ENCODE data around the gene WDR54. TPM values are rescaled to one million over a fixed set of nuclear protein-coding genes. Genes with fewer than 3 reads are reported as not detected.
A peak's percentile ranks its signal among the peaks of the same experiment; 100 is the strongest.

The WDR54 gene
- total and polyA plus RNA-seq, 2 donors (not counting 3 experiments of a cell fraction or from before 2014, with no cell fraction given), result 21.7 to 46.3 TPM

- Histone ChIP-seq H3K27ac (ENCODE audit: insufficient read depth, low read depth, low read length) (no peak overlapping the region), H3K4me1 (ENCODE audit: control insufficient read depth, extremely low read depth, insufficient read depth, low read length) (peaks cover 6% of the 10 kb centered on the region), H3K36me3 (ENCODE audit: control insufficient read depth in 2 of 2, extremely low read depth in 1 of 2, insufficient read depth in 2 of 2, low read length in 2 of 2) (no peaks in the 10 kb centered on the region), H2AFZ (ENCODE audit: low read depth, low read length) (peak overlapping the region; percentile 83), H3K79me2 (ENCODE audit: control insufficient read depth, insufficient read depth, low read length) (no peaks in the 10 kb centered on the region), H4K20me1 (replicated peaks; ENCODE audit: control insufficient read depth, extremely low read depth, insufficient read depth, low read length) (no peaks in the 10 kb centered on the region), H3K27me3 (ENCODE audit: control insufficient read depth in 2 of 2, insufficient read depth in 2 of 2, low read length in 2 of 2) (peaks cover 29 to 35% of the 10 kb centered on the region in 2 experiments), H3K9me3 (replicated peaks; ENCODE audit: control insufficient read depth, insufficient read depth, low read length) (no peaks in the 10 kb centered on the region), H3K4me3 (replicated peaks in 1 of 3; ENCODE audit: insufficient read depth in 1 of 3, low read depth in 1 of 3, low read length in 3 of 3) (peak overlapping the region in 2 of 3 experiments; percentile 12 to 20), H3K4me2 (ENCODE audit: insufficient read depth, low read length) (peak overlapping the region; percentile 52), H3K9me1 (replicated peaks; ENCODE audit: control insufficient read depth, extremely low read depth, insufficient read depth, low read length) (no peaks in the 10 kb centered on the region), H3K9ac (replicated peaks; ENCODE audit: extremely low read depth, insufficient read depth, low read length) (no peak overlapping the region)
- BruUV-seq (replicated peaks), result no TSS peak
- DNase-seq (ENCODE audit: low read depth, low spot score) (peak; percentile 10), FAIRE-seq (peak; percentile 53)
- TF ChIP-seq CTCF (IDR thresholded peaks at IDR 0.05; ENCODE audit: extremely low read depth in 1 of 2, insufficient read depth in 1 of 2, low read depth in 1 of 2, low read length in 2 of 2), result peak in 1 of 2 donors; percentile 27
- TF ChIP-seq FOS (IDR thresholded peaks at IDR 0.05; ENCODE audit: borderline replicate concordance, insufficient read depth, low read length), result no peak
- TF ChIP-seq EZH2 (IDR thresholded peaks at IDR 0.05; ENCODE audit: borderline replicate concordance, low read depth, low read length, severe bottlenecking), result peak; percentile 66
- dilution Hi-C loops (cut with MboI; ENCODE audit: extremely low pct_ligation_motif_present, low sequenced_read_pairs) (no loop called here), intact Hi-C loops (cut with micrococcal nuclease) (loop anchor here (1.0 kb wide), 1 partner anchor 15 kb away; no protein-coding TSS in a partner anchor)
- POLR2A ChIA-PET, result no interaction called here
- CTCF ChIA-PET, result interaction anchor here (1.2 to 1.8 kb wide), 2 partner anchors 23 to 25 kb away, joined by 3 to 5 read pairs; no protein-coding TSS in a partner anchor
These were observed 6.4 kb upstream of the WDR54 start for GRCh38 chr2:74414881-74415761.
